ENCODE data around the gene PREX1. TPM values are rescaled to one million over a fixed set of nuclear protein-coding genes. Genes with fewer than 3 reads are reported as not detected.

PREX1 gene
- polyA plus RNA-seq, 1 of the 3 experiments (the other 2 are of a cell fraction), result 5.3 TPM

DNA sequence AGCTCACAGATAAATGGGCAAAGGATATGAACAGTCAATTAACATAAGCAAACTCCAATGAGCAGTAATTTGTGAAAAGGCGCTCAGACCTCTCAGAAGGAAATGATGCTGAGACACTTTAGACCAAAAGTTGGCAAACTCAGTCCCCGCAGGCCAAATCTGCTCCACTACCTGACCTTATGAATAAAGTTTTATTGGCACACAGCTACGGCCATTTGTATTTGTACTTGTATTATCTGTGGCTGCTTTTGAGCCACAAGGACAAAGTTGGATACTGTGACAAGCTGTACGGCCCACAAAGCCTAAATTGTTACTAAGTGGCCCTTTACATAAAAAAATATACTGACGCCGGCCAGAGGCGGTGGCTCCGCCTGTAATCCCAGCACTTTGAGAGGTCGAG, 167.0 kb downstream of the PREX1 start:
- H3K4me2 ChIP-seq, result no peak overlapping the region
- H3K4me1 ChIP-seq (ENCODE audit: control insufficient read depth in 1 of 2, insufficient read depth in 2 of 2, low read depth in 1 of 2, low read length in 1 of 2), result no peaks in the 10 kb centered on the region; a peak in 1 of 4 replicates
- no peaks in the 10 kb centered on the region for H3K9me3 ChIP-seq
- ChIA-PET POLR2A (no interaction called here), CTCF (interaction anchor here (0.9 to 1.6 kb wide), 3 partner anchors 23 to 244 kb away, joined by 3 to 11 read pairs (median 3); no protein-coding TSS in a partner anchor)
- H3K9me2 ChIP-seq, result no peaks in the 10 kb centered on the region
- H4K20me1 ChIP-seq (ENCODE audit: insufficient read depth), result no peaks in the 10 kb centered on the region
- TF ChIP-seq, protein P1, sequence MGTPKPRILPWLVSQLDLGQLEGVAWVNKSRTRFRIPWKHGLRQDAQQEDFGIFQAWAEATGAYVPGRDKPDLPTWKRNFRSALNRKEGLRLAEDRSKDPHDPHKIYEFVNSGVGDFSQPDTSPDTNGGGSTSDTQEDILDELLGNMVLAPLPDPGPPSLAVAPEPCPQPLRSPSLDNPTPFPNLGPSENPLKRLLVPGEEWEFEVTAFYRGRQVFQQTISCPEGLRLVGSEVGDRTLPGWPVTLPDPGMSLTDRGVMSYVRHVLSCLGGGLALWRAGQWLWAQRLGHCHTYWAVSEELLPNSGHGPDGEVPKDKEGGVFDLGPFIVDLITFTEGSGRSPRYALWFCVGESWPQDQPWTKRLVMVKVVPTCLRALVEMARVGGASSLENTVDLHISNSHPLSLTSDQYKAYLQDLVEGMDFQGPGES (IDR thresholded peaks at IDR 0.05; ENCODE audit: low read depth, low read length), result no peak
- no peak overlapping the region for H3K27ac ChIP-seq (ENCODE audit: low read depth in 2 of 2, low read length in 1 of 2)
- no peaks in the 10 kb centered on the region for H3K27me3 ChIP-seq (ENCODE audit: insufficient read depth)
- no peak overlapping the region for H3K4me3 ChIP-seq (ENCODE audit: low read depth in 2 of 2, low read length in 1 of 2)
- H3K9ac ChIP-seq, result no peak overlapping the region
- no peak overlapping the region for H2AFZ ChIP-seq (ENCODE audit: low read depth)
- peaks cover 3% of the 10 kb centered on the region for H3F3A ChIP-seq (replicated peaks; ENCODE audit: insufficient read depth)
- WGBS (ENCODE audit: low lambda C conversion rate), result 96% methylated on average over 9 of the region's 9 CpGs
- no peaks in the 10 kb centered on the region for H3K79me2 ChIP-seq (ENCODE audit: insufficient read depth)
- H3K36me3 ChIP-seq (replicated peaks in 1 of 2; ENCODE audit: control insufficient read depth in 1 of 2, insufficient read depth in 2 of 2, low read length in 1 of 2), result no peaks in the 10 kb centered on the region
- no peak for DNase-seq

DNA sequence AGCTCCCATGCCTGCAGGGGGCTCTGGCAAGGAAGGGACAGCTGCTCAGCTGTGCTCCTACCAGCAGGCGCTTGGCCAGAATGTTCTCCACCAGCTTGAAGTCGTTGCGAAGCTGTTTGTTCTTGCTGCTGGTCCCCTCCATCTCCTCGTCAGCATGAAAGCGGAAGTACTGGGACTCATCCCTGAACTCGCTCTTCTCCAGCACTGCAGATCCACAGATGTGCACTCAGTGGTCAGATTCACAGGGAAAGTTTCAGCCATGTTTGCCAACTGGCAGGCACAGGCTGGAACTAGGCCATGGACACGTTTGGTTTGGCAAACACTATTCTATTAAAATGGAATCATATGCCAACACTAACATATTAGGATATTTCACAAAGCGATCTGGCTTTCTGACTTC, 167.9 kb downstream of the PREX1 start:
- Histone ChIP-seq H3K27ac (ENCODE audit: low read depth in 2 of 2, low read length in 1 of 2) (no peak overlapping the region), H3K4me3 (ENCODE audit: low read depth in 2 of 2, low read length in 1 of 2) (no peak overlapping the region), H3K4me1 (ENCODE audit: control insufficient read depth in 1 of 2, insufficient read depth in 2 of 2, low read depth in 1 of 2, low read length in 1 of 2) (no peaks in the 10 kb centered on the region; a peak in 1 of 4 replicates), H2AFZ (ENCODE audit: low read depth) (no peak overlapping the region), H3K79me2 (ENCODE audit: insufficient read depth) (no peaks in the 10 kb centered on the region), H3F3A (replicated peaks; ENCODE audit: insufficient read depth) (peaks cover 3% of the 10 kb centered on the region), H3K27me3 (ENCODE audit: insufficient read depth) (no peaks in the 10 kb centered on the region), H3K36me3 (replicated peaks in 1 of 2; ENCODE audit: control insufficient read depth in 1 of 2, insufficient read depth in 2 of 2, low read length in 1 of 2) (no peaks in the 10 kb centered on the region), H3K9me2 (no peaks in the 10 kb centered on the region), H3K9me3 (no peaks in the 10 kb centered on the region), H3K9ac (no peak overlapping the region), H4K20me1 (ENCODE audit: insufficient read depth) (no peaks in the 10 kb centered on the region), H3K4me2 (no peak overlapping the region)
- CTCF ChIA-PET, result interaction anchor here (0.7 to 8.6 kb wide), 7 partner anchors 22 to 248 kb away, joined by 3 to 245 read pairs (median 3); partner anchors contain the start of gene PREX1
- no peak for DNase-seq
- WGBS (ENCODE audit: low lambda C conversion rate), result 84% methylated on average over 8 of the region's 8 CpGs
- POLR2A ChIA-PET, result no interaction called here
- no peak for TF ChIP-seq TCF12 (IDR thresholded peaks at IDR 0.05)
- TF ChIP-seq MXI1 (IDR thresholded peaks at IDR 0.05; ENCODE audit: low read depth, low read length), result no peak

- ChIA-PET POLR2A (no interaction called here), CTCF (interaction anchor here (0.7 to 8.6 kb wide), 29 partner anchors 11 to 362 kb away, joined by 3 to 245 read pairs (median 9); partner anchors contain the start of gene PREX1)
- no peaks in the 10 kb centered on the region for H4K20me1 ChIP-seq (ENCODE audit: insufficient read depth)
- H3K9me2 ChIP-seq, result no peaks in the 10 kb centered on the region
- no peaks in the 10 kb centered on the region for H3F3A ChIP-seq (replicated peaks; ENCODE audit: insufficient read depth)
- no peaks in the 10 kb centered on the region for H3K4me1 ChIP-seq (ENCODE audit: control insufficient read depth in 1 of 2, insufficient read depth in 2 of 2, low read depth in 1 of 2, low read length in 1 of 2)
- no peak overlapping the region for H2AFZ ChIP-seq (ENCODE audit: low read depth)
- H3K36me3 ChIP-seq (replicated peaks in 1 of 2; ENCODE audit: control insufficient read depth in 1 of 2, insufficient read depth in 2 of 2, low read length in 1 of 2), result no peaks in the 10 kb centered on the region
- H3K27ac ChIP-seq (ENCODE audit: low read depth in 2 of 2, low read length in 1 of 2), result no peak overlapping the region
- H3K27me3 ChIP-seq (ENCODE audit: insufficient read depth), result no peaks in the 10 kb centered on the region
- TF ChIP-seq POLR2AphosphoS5 (IDR thresholded peaks at IDR 0.05; ENCODE audit: low read depth, low read length), result no peak
- H3K9me3 ChIP-seq, result no peaks in the 10 kb centered on the region
- no peak for DNase-seq
- H3K4me3 ChIP-seq (ENCODE audit: low read depth in 2 of 2, low read length in 1 of 2), result no peak overlapping the region
- WGBS (ENCODE audit: low lambda C conversion rate), result 70% methylated on average over 8 of the region's 8 CpGs
- H3K9ac ChIP-seq, result no peak overlapping the region
- H3K4me2 ChIP-seq, result no peak overlapping the region
- H3K79me2 ChIP-seq (ENCODE audit: insufficient read depth), result no peaks in the 10 kb centered on the region
Measured at GRCh38 chr20:48658505-48658904, 169.3 kb downstream of the PREX1 start.

- H3F3A ChIP-seq (replicated peaks; ENCODE audit: insufficient read depth), result no peaks in the 10 kb centered on the region
- no peak overlapping the region for H3K4me2 ChIP-seq
- no peaks in the 10 kb centered on the region for H3K36me3 ChIP-seq (replicated peaks in 1 of 2; ENCODE audit: control insufficient read depth in 1 of 2, insufficient read depth in 2 of 2, low read length in 1 of 2)
- H3K79me2 ChIP-seq (ENCODE audit: insufficient read depth), result no peaks in the 10 kb centered on the region
- no peaks in the 10 kb centered on the region for H3K9me3 ChIP-seq
- no peaks in the 10 kb centered on the region for H3K4me1 ChIP-seq (ENCODE audit: control insufficient read depth in 1 of 2, insufficient read depth in 2 of 2, low read depth in 1 of 2, low read length in 1 of 2)
- no peak overlapping the region for H3K27ac ChIP-seq (ENCODE audit: low read depth in 2 of 2, low read length in 1 of 2)
- no peaks in the 10 kb centered on the region for H3K9me2 ChIP-seq
- 82% methylated on average over 9 of the region's 9 CpGs for WGBS (ENCODE audit: low lambda C conversion rate)
- POLR2A ChIA-PET, result interaction anchor here (1.1 kb wide), 1 partner anchor 169 kb away, joined by 3 read pairs; no protein-coding TSS in a partner anchor
- DNase-seq, result no peak
- H4K20me1 ChIP-seq (ENCODE audit: insufficient read depth), result no peaks in the 10 kb centered on the region
- no peak overlapping the region for H2AFZ ChIP-seq (ENCODE audit: low read depth)
- TF ChIP-seq RCOR1 (IDR thresholded peaks at IDR 0.05; ENCODE audit: low read length), result no peak
- TF ChIP-seq RXRA (IDR thresholded peaks at IDR 0.05; ENCODE audit: borderline replicate concordance, low read depth), result no peak
- no peak for TF ChIP-seq GATA2 (CRISPR knock-in tag; IDR thresholded peaks at IDR 0.05)
- no peak for TF ChIP-seq MEF2A (IDR thresholded peaks at IDR 0.05; ENCODE audit: borderline replicate concordance, low read depth)
- TF ChIP-seq, protein P2, sequence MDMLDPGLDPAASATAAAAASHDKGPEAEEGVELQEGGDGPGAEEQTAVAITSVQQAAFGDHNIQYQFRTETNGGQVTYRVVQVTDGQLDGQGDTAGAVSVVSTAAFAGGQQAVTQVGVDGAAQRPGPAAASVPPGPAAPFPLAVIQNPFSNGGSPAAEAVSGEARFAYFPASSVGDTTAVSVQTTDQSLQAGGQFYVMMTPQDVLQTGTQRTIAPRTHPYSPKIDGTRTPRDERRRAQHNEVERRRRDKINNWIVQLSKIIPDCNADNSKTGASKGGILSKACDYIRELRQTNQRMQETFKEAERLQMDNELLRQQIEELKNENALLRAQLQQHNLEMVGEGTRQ (IDR thresholded peaks at IDR 0.05; ENCODE audit: borderline replicate concordance, low read depth, low read length), result no peak
- TF ChIP-seq RFX5 (IDR thresholded peaks at IDR 0.05; ENCODE audit: low read length), result no peak
- TF ChIP-seq ELF1 (IDR thresholded peaks at IDR 0.05), result no peak
- TF ChIP-seq, protein P1 (IDR thresholded peaks at IDR 0.05; ENCODE audit: low read depth, low read length), result no peak
- TF ChIP-seq FOXJ3 (CRISPR knock-in tag; IDR thresholded peaks at IDR 0.05), result no peak
- TF ChIP-seq TAF1 (IDR thresholded peaks at IDR 0.05; ENCODE audit: borderline replicate concordance, low read depth, low read length), result no peak
- no peaks in the 10 kb centered on the region for H3K27me3 ChIP-seq (ENCODE audit: insufficient read depth)
- H3K9ac ChIP-seq, result no peak overlapping the region
- no peak overlapping the region for H3K4me3 ChIP-seq (ENCODE audit: low read depth in 2 of 2, low read length in 1 of 2)
- CTCF ChIA-PET, result interaction anchor here (0.6 to 8.6 kb wide), 72 partner anchors 11 to 965 kb away, joined by 3 to 245 read pairs (median 6); partner anchors contain the start of genes ARFGEF2 and PREX1
Measured at GRCh38 chr20:48658198-48658476, 169.7 kb downstream of the PREX1 start.
